Measurements from ENCODE around the gene TMEM121.

The TMEM121 gene

GRCh38 chr14:105498430-105499255 lies 27.7 kb upstream of the TMEM121 start:
- peak; percentile 57 for DNase-seq (ENCODE audit: low spot score)

- peak; percentile 71 for DNase-seq (ENCODE audit: low spot score)
Observed at GRCh38 chr14:105499256-105500035, 26.9 kb upstream of the TMEM121 start.

GRCh38 chr14:105500036-105500725 lies 26.2 kb upstream of the TMEM121 start:
- DNase-seq (ENCODE audit: low spot score) = no peak

- DNase-seq (ENCODE audit: low spot score) = no peak
Observed at GRCh38 chr14:105500726-105501101, 25.7 kb upstream of the TMEM121 start.

GRCh38 chr14:105501504-105502291 lies 24.7 kb upstream of the TMEM121 start:
- DNase-seq (ENCODE audit: low spot score) = no peak

GRCh38 chr14:105502446-105503295 lies 23.7 kb upstream of the TMEM121 start:
- DNase-seq (ENCODE audit: low spot score) = no peak

GRCh38 chr14:105503296-105503640 lies 23.1 kb upstream of the TMEM121 start:
- no peak for DNase-seq (ENCODE audit: low spot score)

- DNase-seq (ENCODE audit: low spot score) = no peak
Observed at GRCh38 chr14:105503935-105504692, 22.3 kb upstream of the TMEM121 start.

- DNase-seq (ENCODE audit: low spot score) = no peak
Observed at GRCh38 chr14:105505101-105505500, 21.3 kb upstream of the TMEM121 start.

GRCh38 chr14:105507247-105507646 lies 19.1 kb upstream of the TMEM121 start:
- no peak for DNase-seq (ENCODE audit: low spot score)

GRCh38 chr14:105508069-105508468 lies 18.3 kb upstream of the TMEM121 start:
- no peak for DNase-seq (ENCODE audit: low spot score)

GRCh38 chr14:105508601-105509000 lies 17.8 kb upstream of the TMEM121 start:
- no peak for DNase-seq (ENCODE audit: low spot score)

GRCh38 chr14:105517096-105517495 lies 9.3 kb upstream of the TMEM121 start:
- no peak for DNase-seq (ENCODE audit: low spot score)

- DNase-seq (ENCODE audit: low spot score) = no peak
Observed at GRCh38 chr14:105519946-105520698, 6.3 kb upstream of the TMEM121 start.

GRCh38 chr14:105525326-105525725 lies 1.1 kb upstream of the TMEM121 start:
- no peak for DNase-seq (ENCODE audit: low spot score)

GRCh38 chr14:105526776-105527380 lies 495 bp downstream of the TMEM121 start:
- no peak for DNase-seq (ENCODE audit: low spot score)

GRCh38 chr14:105527381-105527825 lies 1.0 kb downstream of the TMEM121 start:
- no peak for DNase-seq (ENCODE audit: low spot score)

GRCh38 chr14:105527826-105528585 lies 1.6 kb downstream of the TMEM121 start:
- DNase-seq (ENCODE audit: low spot score) = peak; percentile 83
